HEK293T (cell line): Measurements from ENCODE around the gene CCM2L.

ENCODE experiments used
- ARNT ChIP-seq: fragments of 450-650 bp; IDR thresholded peaks from 2 replicates; pipeline ENCODE4 v1.6.1; 2017; ENCODE audit warnings: mild to moderate bottlenecking
- CTBP1 ChIP-seq: fragments of 450-650 bp; IDR thresholded peaks from 2 replicates; pipeline ENCODE4 v1.6.1; 2016; ENCODE audit warnings: borderline replicate concordance
- ELF4 ChIP-seq: fragments of 450-650 bp; IDR thresholded peaks from 2 replicates; pipeline ENCODE4 v1.6.1; 2017; ENCODE audit warnings: antibody characterized with exemption
- FOXK2 ChIP-seq: fragments of 450-650 bp; IDR thresholded peaks from 2 replicates; pipeline ENCODE4 v1.6.1; 2016; ENCODE audit warnings: mild to moderate bottlenecking
- FOXM1 ChIP-seq: fragments of 450-650 bp; IDR thresholded peaks from 2 replicates; pipeline ENCODE4 v1.6.1; 2017; ENCODE audit warnings: mild to moderate bottlenecking, borderline replicate concordance
- L3MBTL2 ChIP-seq: fragments of 450-650 bp; conservative IDR thresholded peaks from 2 replicates; pipeline ENCODE4 v1.6.1; 2016; ENCODE audit warnings: mild to moderate bottlenecking
- LEF1 ChIP-seq: fragments of 450-650 bp; IDR thresholded peaks from 2 replicates; pipeline ENCODE4 v1.6.1; 2017; ENCODE audit warnings: mild to moderate bottlenecking, borderline replicate concordance
- NFRKB ChIP-seq: fragments of 450-650 bp; IDR thresholded peaks from 2 replicates; pipeline ENCODE4 v1.6.1; 2016; ENCODE audit warnings: mild to moderate bottlenecking, moderate library complexity
- SP1 ChIP-seq: fragments of 450-650 bp; IDR thresholded peaks from 2 replicates; pipeline ENCODE4 v1.6.1; 2017
- ZNF384 ChIP-seq: fragments of 450-650 bp; IDR thresholded peaks from 2 replicates; pipeline ENCODE4 v1.6.1; 2016
- TF ChIP-seq, protein P1 (sequence below): fragments of 450-650 bp; IDR thresholded peaks from 2 replicates; pipeline ENCODE4 v1.6.1; 2016

DNA sequence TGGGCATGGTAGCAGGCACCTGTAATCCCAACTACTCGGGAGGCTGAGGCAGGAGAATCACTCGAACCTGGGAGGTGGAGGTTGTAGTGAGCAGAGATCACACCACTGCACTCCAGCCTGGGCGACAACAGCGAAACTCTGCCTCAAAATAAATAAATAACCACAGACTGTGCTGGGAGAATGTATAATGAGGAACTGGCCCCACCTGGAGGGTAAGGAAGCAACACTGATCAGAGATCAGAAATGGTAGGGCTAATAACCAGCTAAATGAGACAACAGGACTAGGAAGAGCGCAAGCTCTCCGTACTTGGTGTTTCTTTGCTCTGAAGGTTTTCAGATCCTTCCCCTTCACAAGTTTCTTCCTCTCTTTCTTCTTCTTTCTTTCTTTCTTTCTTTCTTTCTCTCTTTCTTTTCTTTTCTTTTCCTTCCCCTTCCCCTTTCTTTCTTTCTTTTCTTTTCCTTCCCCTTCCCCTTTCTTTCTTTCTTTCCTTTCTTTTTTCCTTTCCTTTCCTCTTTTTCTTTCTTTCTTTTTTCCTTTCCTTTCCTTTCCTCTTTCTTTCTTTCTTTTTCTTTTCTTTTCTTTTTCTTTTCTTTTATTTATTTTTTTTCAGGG is 14.6 kb downstream of the CCM2L start:
- TF ChIP-seq CTBP1 (no peak), LEF1 (no peak), L3MBTL2 (no peak), ARNT (no peak), NFRKB (no peak), ELF4 (no peak), ZNF384 (no peak), FOXK2 (no peak), FOXM1 (no peak), SP1 (no peak)
- TF ChIP-seq, protein P1, sequence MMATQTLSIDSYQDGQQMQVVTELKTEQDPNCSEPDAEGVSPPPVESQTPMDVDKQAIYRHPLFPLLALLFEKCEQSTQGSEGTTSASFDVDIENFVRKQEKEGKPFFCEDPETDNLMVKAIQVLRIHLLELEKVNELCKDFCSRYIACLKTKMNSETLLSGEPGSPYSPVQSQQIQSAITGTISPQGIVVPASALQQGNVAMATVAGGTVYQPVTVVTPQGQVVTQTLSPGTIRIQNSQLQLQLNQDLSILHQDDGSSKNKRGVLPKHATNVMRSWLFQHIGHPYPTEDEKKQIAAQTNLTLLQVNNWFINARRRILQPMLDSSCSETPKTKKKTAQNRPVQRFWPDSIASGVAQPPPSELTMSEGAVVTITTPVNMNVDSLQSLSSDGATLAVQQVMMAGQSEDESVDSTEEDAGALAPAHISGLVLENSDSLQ = no peak
